ENCODE measurements around the gene RNF26.

Gene RNF26

DNA sequence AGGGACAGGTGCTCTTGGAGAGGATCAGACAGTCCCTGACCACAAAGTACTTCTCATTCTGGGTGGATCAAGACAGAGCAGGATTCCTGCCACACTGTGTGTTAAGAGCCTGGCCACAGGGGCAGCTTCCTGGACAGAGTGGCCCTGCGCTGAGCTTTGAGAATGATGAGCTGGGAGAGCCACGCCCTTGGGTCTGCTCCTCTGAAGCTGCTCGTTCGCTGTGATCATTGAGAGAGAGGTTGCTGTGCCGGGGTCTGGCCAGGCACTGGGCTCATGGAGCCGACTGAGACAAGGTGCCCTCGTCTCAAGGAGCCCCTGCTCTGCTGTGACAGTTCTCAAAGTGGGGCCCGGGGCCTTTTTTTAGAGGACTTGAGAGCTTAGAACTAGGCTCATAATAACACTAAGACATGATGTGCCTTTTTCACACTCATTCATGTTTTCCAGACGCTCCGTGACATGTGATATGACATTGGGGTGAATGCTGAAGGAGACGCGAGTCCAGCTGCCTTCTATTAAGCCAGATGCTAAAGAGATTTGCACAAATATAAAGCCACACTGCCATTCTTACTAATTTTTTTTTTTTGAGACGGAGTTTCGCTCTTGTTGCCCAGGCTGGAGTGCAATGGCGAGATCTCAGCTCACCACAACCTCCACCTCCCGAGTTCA lies 13.7 kb downstream of the RNF26 start:
- FAIRE-seq (no peak), DNase-seq (ENCODE audit: extremely low spot score, insufficient read length, low read depth) (no peak)

GRCh38 chr11:119350302-119350701 lies 16.0 kb downstream of the RNF26 start:
- no peak for FAIRE-seq
- DNase-seq (ENCODE audit: extremely low spot score, insufficient read length, low read depth): no peak

DNA sequence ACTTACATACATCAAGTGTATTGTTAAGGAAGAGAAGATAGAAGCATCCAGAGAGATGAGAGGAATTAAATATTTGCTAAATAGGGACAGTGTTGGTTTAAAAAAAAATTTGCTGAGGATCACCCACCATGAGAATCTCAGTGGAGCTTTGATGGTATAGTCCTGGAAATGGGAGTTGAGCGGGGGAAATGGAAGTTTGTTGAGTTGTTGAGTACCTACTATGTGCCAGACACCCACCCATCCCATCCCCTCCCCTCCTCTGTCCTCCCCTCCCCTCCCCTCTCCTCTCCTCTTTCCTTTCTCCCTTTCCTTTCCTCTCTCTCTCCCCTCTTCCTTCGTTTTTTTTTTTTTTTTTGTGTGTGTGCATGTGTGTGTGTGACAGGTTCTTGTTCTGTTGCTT lies 16.9 kb downstream of the RNF26 start:
- FAIRE-seq: no peak
- no peak for DNase-seq (ENCODE audit: extremely low spot score, insufficient read length, low read depth)

- DNase-seq (ENCODE audit: extremely low spot score, insufficient read length, low read depth) (no peak), FAIRE-seq (no peak)
These were observed 18.5 kb downstream of the RNF26 start for GRCh38 chr11:119352857-119353260.

- DNase-seq (ENCODE audit: extremely low spot score, insufficient read length, low read depth): no peak
These were observed 20.9 kb downstream of the RNF26 start for GRCh38 chr11:119355091-119355843.

DNA sequence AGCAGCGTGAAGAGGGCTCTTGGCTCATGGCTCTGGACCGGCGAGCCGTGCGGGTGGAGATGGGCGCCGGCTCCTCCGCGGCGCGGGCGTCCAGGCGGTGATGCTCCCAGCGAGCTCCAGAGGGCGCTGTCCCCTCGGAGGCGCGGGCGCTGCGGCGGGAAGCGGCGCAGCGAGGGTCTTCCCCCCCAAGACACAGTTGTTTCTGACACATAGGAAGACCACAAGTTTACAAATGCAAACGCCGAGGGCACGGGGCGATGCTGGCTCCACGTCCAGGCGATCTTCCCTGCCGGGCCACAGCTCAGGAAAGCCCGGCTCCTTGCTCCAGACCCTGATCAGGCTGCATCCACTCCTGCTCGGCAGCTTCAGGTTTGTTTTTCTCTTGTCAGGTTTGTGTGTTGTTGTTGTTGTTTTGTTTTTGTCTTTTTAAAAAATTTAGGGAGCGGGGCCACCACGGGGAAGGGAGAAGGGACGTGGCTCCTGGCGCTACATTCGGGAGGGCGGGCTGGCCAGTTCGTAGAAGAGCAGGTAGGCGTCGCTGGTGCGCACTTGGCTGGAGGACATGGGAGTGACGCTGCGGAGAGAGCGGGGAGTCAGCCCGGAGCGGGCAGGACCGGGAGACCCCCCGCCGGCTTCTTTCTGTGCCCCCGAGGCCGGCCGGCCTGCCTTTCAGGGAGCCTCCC lies 22.2 kb downstream of the RNF26 start:
- FAIRE-seq: peak; percentile 60
- DNase-seq (ENCODE audit: extremely low spot score, insufficient read length, low read depth): peak; percentile 65

More at GRCh38 chr11:119355091-119355843, 20.9 kb downstream of the RNF26 start:
- no peak for FAIRE-seq

GRCh38 chr11:119357074-119357473 lies 22.7 kb downstream of the RNF26 start:
- DNase-seq (ENCODE audit: extremely low spot score, insufficient read length, low read depth) (no peak), FAIRE-seq (no peak)

DNA sequence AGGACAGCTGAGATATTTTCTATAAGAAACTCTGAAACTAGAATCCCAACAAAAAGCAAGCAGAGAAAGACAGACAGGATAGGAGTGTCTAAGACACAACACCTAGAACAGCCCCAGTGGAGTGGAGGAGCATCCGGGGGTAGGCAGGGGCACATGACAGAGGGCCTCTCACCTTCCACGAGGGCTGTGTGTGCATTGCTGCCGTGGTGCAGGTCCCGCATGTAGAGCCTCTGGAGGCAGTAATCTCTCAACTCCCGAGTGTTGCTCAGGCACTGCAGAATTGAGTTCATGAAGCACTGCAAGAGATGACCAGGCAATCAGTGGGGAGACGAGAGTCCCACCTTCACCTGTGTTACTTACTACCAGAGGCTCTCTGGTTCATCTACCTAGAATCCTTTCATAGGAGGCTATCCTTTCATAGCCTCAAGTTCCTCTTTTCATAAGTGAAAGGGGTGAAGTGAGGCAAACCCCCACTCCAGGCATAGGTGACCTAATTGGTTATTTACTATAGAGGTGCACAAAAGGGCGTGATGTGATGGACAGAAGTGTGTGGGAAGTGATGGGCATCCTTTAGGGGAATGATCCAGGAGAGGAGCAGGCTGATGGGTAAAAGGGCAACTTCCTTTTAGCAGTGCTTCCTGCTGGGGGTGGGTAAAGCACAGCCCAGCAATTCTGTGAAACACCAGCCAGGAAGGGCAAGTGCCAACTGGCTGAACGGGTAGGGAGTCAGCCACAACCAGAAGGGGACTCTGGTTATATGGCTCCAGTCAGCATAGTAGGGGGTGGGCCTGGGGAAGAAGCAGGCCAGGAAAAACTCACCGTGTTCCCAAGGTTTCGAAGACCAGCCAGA lies 25.3 kb downstream of the RNF26 start:
- FAIRE-seq (no peak), DNase-seq (ENCODE audit: extremely low spot score, insufficient read length, low read depth) (no peak)

DNA sequence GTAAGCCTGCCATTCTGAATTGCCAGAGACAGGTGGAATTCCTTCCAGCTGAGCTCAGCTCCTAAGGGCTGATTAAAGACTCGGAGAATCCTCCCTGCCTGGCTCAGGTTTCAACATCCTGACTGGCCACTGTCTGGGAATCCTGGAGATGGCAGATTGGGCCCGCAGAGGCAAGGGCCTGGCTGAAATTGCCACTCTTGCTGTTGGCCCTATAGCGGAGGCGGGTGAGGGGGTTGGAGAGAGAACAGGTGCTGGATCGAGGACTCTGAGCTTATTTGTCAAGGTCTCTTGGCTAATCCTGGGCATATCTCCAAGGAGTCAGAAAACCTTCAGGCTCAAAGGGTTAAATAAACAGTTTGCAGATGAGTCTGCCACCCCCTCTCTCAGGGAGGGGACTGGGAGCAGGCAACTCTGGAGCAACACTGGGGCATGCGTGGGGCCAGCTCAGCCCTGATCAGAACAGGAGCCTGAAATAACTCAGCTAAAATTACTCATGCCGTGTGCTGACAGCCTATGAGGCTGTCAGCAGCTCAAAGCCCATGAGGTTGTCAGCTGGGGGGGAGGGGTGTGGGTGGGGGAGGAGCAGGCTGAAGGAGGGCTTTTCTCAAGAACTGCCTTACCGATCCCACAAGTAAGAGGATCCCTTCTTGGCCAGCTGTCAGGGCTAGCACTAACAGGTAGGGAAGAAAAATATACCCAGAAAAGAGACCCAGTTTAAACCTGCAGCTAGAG lies 26.9 kb downstream of the RNF26 start:
- FAIRE-seq (no peak), DNase-seq (ENCODE audit: extremely low spot score, insufficient read length, low read depth) (no peak)

DNA sequence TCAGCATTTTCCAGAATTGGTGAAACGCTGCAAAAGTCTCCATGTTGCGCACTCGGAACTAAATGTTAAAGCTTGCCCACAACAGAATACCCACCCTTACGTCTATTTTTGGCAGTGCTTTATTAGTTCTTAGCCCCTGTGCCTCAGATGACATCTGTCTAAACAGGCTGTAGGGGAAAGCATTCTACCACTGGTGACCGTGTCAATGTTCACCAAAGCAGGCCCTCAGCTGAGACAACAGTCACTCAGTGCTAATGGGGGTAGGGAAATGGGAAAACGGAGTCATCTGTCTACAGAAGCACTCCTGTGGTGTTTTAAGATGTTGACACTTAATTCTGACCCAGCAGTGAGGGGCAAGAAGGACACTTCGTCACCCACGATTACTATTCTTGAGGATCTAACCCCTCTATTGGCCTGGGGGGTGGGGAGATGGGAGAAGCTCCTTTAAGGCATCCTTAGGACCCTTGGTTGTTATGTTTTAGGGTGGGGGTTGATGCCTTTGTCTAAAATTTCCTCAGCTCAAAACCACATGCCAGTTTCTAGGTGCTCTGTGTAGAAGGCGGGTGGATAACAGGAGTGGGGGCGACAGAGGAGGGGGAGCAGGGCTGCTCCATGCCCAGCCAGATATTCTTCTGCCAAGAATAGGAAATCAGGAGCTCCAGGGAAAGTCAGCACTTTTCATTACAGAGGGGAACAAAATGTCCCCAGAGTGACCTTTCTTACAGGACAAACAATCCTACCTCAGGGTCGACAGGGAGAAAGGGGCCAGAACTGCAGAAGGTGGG lies 27.8 kb downstream of the RNF26 start:
- no peak for DNase-seq (ENCODE audit: extremely low spot score, insufficient read length, low read depth)
- FAIRE-seq: no peak

DNA sequence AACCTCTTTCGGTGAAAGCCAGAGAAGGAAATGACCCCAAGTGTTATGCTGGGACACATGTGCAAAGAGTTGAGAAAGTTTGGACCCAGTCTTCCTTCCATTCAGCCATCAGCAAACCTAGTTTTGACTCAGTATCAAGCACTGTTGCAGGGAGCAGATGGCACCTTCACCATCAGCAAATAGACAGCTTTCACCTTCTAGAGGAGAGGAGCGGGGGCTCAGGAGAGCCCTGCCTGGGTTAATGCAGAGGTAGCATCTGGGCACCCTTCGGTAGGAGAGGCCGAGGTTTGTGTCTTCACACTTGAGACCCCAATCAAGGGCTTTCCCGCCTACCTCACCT lies 28.4 kb downstream of the RNF26 start:
- DNase-seq (ENCODE audit: extremely low spot score, insufficient read length, low read depth): no peak
- no peak for FAIRE-seq

GRCh38 chr11:119363081-119363850 lies 28.9 kb downstream of the RNF26 start:
- DNase-seq (ENCODE audit: extremely low spot score, insufficient read length, low read depth): no peak
- no peak for FAIRE-seq

DNA sequence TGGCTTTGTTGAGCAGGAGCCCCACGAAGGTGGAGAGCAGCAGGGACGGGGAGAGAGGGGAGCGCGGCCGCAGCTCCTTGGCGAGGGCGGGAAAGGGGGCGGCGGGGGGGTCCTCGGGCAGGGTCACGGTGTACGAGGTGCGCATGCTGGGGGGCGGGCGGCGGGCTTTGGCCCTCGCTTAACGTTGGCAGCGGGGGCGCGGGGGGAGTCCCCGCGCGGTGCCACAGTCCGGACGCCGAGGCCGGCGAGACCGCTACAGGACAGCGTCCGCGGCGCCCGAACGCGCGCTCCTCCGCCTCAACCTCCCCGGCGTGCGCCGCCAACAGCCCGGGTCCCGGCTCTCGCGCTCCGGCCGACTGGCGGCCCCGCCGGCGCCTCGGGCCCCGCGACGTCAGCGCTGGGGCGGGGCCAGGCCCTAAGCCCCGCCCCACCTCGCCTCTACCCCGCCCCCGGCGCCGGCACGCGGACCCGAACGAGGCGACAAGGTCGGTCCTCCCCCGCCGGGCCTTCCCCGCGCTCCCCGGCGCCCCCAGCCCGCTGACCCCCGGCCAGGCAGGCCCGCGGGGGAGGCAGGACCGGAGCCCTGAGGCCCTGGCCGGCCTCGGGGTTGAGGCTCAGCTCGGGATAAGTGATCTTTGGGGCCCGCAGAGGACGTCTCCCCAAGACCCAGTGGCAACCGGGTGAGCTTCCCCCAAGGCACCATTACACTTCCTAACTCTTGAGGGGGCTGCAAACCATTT lies 29.7 kb downstream of the RNF26 start:
- DNase-seq (ENCODE audit: extremely low spot score, insufficient read length, low read depth) (peak; percentile 62), FAIRE-seq (no peak)

DNA sequence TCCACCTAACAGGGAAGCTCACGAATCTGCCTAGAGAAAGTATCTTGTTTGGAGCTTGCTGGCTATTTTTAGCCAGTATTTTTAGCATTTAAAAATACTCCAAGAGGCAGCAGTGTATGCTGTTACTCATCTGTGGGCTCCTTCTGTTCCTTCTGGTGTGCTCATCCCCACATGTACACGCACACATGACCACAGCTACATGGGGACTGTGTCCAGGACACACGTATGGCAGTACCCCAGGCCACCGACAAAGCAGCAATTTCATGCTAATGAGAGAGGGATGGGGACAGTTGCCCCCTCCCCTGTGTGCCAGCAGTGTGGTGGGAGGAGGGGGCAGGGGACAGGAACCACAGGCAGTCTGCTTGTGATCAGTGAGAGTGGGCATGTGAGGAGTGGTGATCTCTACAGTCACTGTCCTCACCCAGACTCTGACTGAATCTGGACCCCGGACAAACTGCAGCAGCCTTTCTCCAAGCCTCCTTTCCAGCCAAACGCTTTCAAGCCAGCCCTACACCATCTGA lies 30.8 kb downstream of the RNF26 start:
- DNase-seq (ENCODE audit: extremely low spot score, insufficient read length, low read depth): no peak
- no peak for FAIRE-seq

DNA sequence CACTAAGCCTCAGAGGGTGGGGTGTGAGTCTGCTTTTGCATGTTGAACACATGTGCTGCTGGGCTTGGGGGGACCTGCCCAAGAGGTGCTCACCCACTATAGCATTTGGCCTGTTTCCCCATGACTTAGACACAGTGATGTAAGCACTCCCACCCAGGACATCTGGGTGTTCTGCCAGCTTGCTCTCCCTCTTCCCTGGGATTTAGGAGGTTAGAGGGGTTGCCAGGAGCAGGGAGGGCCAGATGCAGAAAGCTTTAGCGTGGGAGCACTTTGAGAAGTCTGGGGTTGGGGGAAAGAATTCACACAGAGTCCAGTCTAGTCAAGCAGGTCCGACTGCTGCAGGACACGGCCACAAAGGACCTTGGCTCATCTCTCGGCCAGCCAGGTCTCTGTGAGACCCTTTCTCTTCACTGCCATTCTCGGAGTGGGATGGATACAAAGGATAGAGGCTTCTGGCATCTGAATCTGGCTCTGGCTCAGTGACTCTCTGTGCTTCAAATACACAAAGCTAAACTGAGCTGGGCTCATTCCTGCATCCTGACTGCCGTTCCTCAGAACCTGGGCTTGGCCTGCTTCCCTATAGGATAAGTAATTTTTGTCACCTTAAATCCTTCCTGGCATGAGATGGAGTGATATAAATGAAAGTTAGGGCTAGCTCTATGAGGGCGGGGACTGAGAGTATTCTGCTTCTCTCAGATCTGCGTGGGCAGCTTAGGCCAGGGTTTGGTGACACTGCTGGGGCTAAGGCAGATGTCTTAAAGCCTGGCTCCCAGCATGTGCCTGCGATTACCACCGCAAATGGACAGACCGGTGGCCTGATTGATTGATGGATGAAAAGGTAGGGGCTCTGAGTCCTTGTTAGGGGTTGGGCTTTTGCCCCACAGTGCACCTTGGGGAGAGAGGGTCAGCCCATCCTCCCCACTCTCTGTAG lies 32.6 kb downstream of the RNF26 start:
- no peak for DNase-seq (ENCODE audit: extremely low spot score, insufficient read length, low read depth)
- no peak for FAIRE-seq

DNA sequence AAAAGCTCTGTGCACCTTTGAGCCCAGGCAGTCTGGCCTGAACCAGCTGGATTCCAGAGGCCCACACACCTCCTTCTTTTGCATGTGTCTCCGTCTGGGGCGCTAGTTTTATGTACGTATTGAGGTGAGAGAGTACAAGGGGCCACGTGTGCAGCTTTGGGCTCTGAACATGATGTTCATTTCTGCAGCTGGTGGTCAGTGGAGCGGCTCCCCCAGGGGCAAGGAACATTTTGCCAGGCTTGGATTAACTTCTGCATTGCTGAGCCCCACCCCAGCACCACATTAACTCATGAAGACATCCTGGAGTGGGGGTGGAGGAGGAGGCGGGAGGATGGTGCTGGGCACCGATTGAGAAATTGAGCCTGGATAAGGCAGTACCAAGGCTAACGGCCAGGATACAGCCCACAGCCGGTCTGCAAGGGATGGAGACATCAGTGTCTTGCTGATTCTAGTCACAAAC lies 33.4 kb downstream of the RNF26 start:
- DNase-seq (ENCODE audit: extremely low spot score, insufficient read length, low read depth) (no peak), FAIRE-seq (no peak)
